Measurements from ENCODE around the gene INS.
"Not testable (repeated sequence)": the region's sequence is repeated elsewhere in the genome, so short reads cannot be mapped to it uniquely, and the experiment has no call there.

Gene INS

GRCh38 chr11:2180789-2181370 is 19.9 kb upstream of the INS start:
- peak; percentile 82 for DNase-seq (ENCODE audit: low read depth)

DNA sequence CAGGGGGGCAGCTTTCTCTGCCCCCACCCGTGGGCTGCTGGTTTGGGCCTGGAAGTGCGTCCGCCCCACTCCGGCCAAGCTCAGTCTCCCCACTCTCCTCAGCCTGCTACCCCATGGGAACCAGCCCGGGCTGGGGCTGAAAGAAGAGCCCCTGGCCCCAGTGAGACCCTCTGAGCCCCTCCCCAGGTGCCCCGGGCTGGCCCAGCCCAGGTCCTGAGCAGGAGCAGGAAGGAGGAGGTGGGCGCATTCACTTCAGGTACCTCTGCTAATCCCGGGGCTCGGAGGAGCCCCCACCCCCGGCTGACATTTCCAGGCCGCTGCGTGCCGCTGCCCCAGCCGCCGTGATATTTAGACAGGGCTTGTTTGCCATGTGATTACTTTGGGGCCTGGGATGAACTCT is 19.3 kb upstream of the INS start:
- no peak for DNase-seq (ENCODE audit: low read depth)

- no peak for DNase-seq (ENCODE audit: low read depth)
Observed at GRCh38 chr11:2179516-2179915, 18.5 kb upstream of the INS start.

GRCh38 chr11:2178906-2179494 is 18.0 kb upstream of the INS start:
- DNase-seq (ENCODE audit: low read depth) = peak; percentile 92

DNA sequence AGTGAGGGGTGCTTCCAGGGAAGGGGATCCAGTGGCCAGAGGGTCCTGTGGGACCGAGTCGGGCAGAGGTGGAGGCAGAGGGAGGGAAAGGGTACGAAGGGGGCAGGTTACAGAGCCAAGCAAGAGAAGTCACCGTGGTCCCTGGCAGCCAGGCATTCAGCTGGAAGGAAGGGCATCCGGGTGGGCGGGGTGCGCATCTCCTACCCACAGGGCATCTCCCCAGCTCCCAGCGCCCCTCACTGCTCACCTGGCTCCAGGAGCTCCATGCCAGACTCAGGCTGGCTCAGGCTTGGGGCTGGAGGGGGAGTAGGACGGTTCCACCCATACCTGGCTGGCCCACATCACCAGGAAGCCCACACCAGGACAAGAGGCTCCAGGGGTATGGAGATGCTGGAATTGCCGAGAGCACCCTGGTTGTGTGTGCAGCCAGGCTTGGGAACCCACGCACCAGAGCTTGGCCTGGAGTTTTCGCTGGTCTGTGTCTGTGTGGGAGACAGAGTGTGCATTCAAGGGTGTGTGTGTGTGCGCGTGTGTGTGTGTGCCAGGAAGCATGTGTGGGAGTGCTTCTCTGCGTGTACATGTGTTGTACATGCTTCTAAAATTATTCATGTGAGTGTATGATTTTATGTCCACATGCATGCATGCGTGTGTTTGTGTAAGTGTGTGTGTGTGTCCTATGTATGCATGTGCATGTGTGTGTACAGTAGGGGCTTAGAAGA is 17.2 kb upstream of the INS start:
- not testable (repeated sequence) for DNase-seq (ENCODE audit: low read depth)

DNA sequence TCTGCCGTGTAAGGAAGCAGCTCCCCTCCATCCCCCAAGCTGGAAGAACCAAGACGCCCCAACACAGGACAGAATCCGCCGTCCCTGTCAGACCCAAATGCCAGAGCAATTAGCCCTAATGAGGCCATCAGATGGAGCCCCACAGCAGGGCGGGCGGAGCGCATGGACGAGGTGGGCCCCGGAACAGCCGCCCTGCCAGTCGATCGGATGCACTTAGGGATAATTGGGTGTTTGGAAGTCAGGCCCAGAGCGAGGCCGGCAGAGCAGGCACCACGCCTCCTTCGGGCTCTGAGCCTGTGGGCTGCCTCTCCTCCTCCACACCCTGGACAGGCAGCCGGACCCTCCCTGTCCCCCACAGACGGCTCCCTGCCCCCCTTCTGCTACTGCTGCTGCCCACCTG is 16.1 kb upstream of the INS start:
- no peak for DNase-seq (ENCODE audit: low read depth)

DNA sequence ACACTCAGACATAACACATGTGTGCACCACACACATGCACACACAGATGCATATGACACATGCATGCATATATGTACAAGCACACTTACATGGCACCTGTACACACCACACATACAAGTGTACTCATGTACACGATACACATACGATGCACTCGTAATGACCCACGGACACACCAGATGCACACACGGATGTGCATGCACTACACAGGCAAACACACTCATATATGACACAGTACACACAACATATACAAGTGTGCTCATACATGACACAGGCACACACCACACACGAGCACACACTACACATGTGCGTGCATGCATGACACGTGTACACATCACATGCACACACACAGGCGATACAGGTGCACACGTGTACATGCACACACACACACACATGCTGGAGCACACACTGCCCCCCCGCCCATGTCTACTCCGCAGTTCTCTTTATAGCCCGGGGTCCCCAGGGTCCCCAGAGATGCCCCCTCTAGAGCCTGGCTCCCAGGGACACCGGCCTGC is 15.4 kb upstream of the INS start:
- DNase-seq (ENCODE audit: low read depth) = no peak

GRCh38 chr11:2175659-2176058 is 14.7 kb upstream of the INS start:
- peak; percentile 92 for DNase-seq (ENCODE audit: low read depth)

GRCh38 chr11:2174361-2174760 is 13.4 kb upstream of the INS start:
- no peak for DNase-seq (ENCODE audit: low read depth)

DNA sequence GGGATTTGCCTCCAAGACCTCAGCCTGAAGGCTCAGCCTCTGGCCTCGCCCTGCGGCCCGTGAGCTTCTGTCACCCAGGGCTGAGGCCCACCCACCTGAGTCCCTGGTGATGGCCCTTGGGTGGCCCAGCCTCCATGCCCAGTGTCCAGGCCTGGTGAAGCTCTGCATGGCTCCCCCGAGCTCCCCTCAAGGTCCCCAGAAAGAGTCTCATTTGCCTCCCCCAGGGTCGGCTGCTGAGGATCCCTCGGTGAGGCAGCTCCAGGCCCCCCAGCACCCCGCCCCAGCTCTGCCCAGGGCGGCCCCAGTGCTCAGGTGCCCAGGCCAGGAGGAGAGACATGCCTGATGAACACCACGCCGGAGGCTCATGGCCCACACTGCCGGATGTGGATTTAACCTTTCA is 12.8 kb upstream of the INS start:
- no peak for DNase-seq (ENCODE audit: low read depth)

- DNase-seq (ENCODE audit: low read depth) = peak; percentile 34
Observed at GRCh38 chr11:2173150-2173693, 12.2 kb upstream of the INS start.

- DNase-seq (ENCODE audit: low read depth) = no peak
Observed at GRCh38 chr11:2172676-2173075, 11.7 kb upstream of the INS start.

- DNase-seq (ENCODE audit: low read depth) = no peak
Observed at GRCh38 chr11:2171591-2172003, 10.6 kb upstream of the INS start, which contains the start of gene TH. Gene TH, minus strand, starts transcription at chr11:2171815. Its CDS starts 29 bp downstream, at chr11:2171786.

DNA sequence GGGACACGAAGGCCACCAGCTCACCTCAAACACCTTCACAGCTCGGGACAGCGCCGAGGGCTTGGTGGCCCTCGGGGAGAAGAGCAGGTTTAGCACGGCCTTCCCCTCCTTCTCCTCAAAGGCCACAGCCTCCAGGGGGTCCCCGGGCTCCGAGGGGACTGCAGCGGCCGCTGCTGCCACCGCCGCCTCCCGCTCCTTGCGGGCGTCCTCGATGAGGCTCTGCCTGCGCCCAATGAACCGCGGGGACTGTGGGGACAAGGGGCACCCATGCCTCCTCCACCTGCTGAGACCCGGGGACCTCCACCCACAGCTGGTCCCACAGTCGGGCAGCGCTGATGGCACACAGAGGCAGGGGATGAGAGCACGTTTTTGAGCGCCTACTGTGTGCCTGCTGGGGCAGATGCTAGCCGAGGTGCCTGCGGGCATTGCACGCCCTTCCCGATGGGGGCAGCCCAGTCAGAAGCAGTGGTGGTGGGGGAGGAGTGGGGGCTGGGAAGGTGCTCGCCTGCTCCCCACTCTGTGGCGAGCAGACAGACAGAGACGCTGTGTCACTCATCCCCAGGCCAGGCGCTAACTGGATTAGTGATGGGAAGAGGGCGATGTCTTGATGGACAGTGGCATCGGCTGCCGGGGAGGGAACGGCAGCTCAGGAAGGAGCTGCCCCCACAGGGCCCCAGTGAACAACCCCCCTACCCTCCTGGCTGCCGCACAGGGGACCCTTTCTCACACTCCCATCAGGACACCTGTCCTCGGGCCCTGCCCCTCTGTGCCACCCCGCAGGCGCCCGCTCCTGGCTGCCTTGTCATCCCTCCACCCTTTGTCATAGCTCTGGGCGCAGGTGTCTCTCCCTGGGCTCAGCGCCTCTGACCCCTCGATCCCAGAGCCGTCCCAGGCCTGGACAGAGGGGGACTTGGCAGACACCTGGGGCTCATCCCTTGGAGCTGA is 8.9 kb upstream of the INS start:
- DNase-seq (ENCODE audit: low read depth) = no peak

- DNase-seq (ENCODE audit: low read depth) = no peak
Observed at GRCh38 chr11:2169005-2169378, 8.0 kb upstream of the INS start.

- DNase-seq (ENCODE audit: low read depth) = no peak
Observed at GRCh38 chr11:2168286-2169004, 7.4 kb upstream of the INS start.

DNA sequence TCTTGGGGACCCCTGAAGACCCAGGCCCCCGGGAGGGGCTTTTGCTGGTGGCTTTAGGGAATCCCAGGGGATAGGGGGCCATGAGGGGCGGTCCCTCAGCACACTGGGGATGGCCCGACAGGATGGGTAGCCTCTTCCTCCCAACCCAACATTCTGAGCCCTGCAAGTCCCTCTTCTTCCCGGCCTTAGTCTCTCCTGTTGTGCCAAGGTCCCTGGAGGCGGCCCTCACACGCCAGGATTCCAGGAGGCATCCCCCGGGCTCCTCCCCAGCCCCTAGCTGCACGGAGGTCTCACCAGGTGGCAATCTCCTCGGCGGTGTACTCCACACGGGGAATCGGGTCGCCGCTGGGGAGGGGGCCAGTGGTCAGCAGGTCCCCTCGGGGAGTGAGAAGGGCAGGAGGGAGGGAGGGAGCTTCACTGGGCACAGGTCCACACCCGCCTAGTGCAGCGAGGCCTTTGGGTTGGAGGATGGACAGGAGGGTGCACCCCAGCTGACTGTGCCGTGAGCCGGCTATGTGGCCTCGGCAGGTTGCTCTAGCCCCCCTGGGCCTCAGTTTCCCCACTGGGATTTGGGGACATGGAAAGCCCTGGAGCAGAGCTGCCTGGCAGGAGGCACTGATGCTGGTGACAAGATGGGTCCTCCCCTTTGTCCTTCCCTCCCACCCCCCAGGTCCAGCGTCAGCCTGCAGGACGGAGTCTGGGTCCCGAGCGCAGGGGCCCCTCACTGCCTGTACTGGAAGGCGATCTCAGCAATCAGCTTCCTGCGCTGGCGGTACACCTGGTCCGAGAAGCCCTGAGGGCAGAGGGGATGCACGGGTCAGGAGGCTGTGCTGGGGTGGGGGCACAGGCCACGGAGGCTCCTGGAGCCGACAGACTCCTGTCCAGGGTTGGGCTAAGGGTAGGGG is 6.4 kb upstream of the INS start:
- DNase-seq (ENCODE audit: low read depth) = no peak

GRCh38 chr11:2166091-2166851 is 5.3 kb upstream of the INS start:
- DNase-seq (ENCODE audit: low read depth) = peak; percentile 49

- DNase-seq (ENCODE audit: low read depth) = no peak
Observed at GRCh38 chr11:2165571-2165970, 4.6 kb upstream of the INS start.

Measured in ELR (cell line).